GM19438 (cell line): ENCODE results near the gene ABTB2.
"Not testable (repeated sequence)": the region's sequence is repeated elsewhere in the genome, so short reads cannot be mapped to it uniquely, and the experiment has no call there.

Experiments
- ATAC-seq: cut with Tn5 transposase; IDR thresholded peaks from one replicate; pipeline ENCODE4 v1.9.1; 2021; ENCODE audit warnings: low read depth; ENCODE audit not compliant: unreplicated experiment

ABTB2 gene

DNA sequence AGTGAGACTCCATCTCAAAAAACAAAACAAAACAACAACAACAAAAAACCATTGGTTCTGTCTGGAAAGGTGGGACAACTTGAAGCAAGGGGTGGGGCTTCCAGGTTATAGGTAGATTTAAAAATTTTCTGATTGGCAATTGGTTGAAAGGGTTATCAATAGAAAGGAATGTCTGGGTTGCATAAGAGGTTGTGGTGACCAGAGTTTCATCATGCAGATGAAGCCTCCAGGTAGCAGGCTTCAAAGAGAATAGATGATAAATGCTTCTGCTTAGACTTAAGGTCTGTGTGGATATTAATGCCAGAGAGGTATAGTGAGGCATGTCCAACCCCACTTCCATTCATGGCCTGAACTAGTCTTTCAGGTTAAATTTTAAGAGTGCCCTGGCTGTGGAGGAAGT lies 135.8 kb downstream of the ABTB2 start:
- no peak for ATAC-seq

DNA sequence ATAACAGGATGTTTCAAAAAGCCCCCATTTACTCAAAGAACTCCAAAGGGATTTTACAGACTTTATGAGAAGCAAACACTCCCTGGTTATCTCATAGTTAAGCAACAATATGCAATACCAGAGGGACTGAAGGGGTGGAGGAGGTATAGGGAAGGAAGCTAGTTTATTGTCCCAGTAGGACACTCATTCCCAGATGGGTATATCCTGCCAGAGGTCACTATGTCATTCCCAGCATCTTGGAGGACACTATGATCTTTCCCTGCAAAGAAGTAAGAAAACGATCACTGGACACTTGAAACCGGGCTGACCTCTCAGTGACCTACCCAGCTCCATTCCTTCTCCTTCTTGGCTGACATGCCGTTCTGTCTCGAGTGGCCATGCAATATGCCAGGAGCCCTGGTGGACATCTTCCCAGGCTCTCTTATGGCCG lies 137.9 kb downstream of the ABTB2 start:
- ATAC-seq, result no peak

DNA sequence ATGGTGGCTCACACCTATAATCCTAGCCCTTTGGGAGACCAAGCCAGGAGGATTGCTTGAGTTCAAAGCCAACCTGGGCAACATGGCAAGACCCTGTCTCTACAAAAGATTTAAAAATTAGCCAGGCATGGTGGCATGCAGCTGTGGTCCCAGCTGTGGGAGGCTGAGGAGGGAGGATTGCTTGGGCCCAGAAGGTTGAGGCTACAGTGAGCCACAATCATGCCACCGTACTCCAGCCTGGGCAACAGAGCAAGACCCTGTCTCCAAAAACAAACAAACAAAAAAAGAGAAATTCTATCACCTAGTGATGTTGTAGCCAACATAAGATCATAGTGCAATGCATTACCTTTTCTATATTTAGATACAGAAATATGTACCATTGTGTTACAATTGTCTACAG lies 138.5 kb downstream of the ABTB2 start:
- ATAC-seq, result no peak

DNA sequence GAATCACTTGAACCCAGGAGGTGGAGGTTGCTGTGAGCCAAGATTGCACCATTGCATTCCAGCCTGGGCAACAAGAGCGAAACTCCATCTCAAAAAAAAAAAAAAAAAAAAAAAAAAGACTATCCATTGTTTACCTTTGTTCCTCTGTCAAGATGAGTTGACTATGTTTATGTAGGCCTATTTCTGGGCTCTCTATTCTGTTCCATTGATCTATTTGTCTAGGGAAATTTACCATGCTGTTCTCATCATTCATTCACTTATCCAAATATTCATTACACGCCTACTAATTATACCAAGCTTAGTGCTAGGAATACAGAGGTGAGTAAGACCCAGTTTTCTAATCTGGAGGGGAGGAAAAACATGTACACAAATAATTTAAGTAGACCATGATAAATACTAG lies 139.1 kb downstream of the ABTB2 start:
- not testable (repeated sequence) for ATAC-seq

DNA sequence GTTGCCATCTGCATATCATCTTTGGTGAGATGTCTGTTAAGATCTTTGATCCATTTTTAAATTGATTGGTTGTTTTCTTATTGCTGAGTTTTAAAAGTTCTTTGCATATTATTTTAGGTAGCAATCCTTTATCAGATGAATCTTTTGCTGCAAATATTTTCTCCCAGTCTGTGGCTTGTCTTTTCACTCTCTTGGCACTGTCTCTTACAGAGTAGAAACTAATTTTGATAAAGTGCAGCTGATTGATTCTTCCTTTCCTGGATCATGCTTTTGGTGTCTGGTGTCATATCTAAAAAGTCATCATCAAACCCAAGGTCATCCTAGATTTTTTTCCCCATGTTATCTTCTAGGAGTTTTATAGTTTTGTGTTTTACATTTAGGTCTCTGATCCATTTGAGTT lies 139.7 kb downstream of the ABTB2 start:
- ATAC-seq, result no peak

DNA sequence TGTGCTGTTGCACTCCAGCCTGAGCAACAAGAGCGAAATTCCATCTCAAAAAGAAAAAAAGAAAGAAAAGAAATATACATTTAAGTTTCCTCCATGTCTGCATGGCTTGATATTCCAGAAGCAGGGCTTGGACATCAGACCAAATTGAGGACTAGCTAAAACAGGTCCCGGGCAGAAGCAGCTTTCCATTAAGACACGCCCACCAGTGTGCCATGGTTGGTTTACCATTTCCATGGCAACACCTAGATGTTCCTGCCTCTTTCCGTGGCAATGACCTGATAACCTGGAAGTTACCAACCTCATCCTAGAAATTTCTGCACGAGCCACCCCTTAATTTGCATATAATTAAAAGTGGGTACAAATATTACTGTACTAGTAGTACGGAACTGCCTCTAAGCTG lies 141.1 kb downstream of the ABTB2 start:
- ATAC-seq, result no peak

DNA sequence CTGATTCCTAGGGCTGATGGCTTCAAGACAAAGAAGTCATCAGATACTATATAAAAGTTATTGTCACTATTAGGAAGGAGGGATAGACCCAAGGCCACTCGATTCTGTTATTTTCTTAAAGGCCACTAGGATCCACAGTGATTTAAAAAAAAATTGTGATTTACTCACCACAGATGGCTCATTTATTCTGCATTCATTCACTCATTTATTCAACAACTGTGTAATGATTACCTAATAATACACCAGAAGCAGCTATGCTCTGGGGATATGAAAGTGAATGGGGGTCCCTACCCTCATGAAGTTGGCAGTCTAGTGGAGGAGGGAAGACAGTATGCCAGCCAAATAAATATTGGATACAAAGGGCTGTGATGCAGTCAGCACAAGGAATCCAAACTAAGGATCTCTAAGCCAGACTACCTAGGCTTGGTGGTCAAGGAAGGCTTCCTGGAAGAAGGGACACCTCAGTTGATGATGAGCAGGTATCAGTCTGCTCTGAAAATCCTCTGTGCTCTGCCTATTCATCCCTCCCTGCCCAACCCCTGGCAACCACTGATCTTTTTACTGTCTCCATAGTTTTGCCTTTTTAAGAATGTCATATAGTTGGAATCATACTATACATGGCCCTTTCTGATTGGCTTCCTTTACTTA lies 141.9 kb downstream of the ABTB2 start:
- ATAC-seq, result no peak

DNA sequence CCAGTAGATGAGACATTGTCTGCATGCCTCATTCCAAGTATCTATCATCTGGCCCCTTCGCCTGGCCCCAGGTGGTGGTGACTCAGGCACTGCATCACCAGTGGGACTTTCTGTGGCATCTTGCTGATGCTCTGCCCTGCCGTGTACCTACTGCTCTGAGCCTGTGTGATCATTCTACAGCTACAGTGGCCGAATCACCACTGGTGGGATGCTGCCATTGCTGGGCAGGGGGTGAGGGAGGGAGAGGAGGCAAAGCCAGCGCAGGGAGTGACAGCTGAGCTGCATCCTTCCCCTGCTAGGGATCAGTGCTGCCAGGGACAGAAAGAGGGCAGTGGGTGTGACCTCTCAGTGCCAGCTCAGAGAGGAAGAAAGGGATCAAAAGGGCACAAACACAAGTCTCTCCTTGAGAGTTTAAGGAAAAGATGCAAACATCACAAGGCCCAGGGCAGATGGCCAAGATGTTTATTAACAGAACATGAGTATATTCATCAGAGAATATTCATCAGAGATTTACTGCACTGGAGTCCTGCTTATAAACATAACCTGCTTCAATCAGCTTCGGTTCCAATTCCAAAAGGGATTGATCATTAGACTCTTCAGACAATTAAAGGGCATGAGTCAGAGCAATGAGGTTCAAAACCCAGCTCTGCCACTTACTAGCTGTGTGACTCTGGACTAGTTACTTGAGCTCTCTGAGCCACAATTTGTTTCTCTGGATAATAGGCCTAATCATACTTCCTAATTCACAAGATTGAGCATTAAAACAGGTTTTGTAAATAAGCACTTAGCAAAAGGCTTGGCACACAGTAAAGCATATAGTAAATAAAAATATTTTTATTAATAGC lies 142.6 kb downstream of the ABTB2 start:
- no peak for ATAC-seq

DNA sequence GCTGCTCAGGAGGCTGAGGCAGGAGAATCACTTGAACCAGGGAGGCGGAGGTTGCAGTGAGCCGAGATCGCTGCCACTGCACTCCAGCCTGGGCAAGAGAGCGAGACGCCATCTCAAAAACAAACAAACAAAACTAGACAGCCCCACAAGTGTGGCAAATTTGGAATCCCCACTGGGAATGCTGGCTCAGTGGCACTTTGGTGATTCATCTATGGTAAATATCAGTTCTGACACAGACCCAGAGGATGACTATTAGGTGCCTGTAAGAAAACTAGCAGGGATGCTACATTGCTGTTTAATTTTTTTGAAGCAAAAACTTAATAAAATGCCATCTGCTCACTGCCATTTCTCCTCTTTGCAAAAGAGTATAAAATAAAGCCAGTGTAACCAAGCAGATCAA lies 144.4 kb downstream of the ABTB2 start:
- ATAC-seq, result no peak

DNA sequence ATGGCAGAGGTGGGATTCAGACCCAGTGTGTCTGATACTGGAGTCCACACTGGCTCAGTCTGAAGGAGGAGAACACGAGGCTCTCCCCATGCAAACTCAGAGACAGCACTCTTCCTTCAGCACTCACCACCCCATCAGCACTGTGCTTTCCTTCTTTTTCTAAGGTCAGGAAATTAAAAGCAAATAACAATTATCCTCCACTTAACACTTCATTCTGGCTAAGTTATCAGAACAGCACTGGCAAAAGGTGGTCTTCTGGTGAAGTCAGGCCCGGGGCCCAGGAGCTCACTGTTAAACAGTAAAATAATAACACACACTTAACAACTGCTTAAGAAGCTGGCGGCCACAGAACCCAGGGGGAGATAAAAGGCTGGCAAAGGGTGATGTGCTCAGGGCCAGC lies 145.2 kb downstream of the ABTB2 start:
- no peak for ATAC-seq

DNA sequence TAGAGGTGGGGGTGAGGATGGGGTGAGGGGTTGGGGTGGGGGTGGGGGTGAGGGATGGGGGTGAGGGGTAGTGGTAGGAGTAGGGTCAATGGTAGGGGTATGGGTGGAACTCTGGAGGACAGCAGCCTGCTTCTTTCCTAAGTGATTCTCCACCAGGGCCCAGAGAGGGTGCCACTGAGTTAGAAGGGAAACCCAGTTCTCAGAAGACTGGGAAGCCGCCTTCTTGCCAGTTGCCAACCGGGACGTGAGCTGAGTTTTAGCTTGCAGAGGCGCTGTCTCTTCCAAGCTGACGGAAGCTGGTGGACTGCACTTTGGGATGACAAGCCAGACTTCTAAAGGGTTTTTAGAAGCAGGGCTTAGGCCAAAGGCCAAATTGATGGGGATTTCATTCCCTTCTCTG lies 148.0 kb downstream of the ABTB2 start:
- no peak for ATAC-seq

DNA sequence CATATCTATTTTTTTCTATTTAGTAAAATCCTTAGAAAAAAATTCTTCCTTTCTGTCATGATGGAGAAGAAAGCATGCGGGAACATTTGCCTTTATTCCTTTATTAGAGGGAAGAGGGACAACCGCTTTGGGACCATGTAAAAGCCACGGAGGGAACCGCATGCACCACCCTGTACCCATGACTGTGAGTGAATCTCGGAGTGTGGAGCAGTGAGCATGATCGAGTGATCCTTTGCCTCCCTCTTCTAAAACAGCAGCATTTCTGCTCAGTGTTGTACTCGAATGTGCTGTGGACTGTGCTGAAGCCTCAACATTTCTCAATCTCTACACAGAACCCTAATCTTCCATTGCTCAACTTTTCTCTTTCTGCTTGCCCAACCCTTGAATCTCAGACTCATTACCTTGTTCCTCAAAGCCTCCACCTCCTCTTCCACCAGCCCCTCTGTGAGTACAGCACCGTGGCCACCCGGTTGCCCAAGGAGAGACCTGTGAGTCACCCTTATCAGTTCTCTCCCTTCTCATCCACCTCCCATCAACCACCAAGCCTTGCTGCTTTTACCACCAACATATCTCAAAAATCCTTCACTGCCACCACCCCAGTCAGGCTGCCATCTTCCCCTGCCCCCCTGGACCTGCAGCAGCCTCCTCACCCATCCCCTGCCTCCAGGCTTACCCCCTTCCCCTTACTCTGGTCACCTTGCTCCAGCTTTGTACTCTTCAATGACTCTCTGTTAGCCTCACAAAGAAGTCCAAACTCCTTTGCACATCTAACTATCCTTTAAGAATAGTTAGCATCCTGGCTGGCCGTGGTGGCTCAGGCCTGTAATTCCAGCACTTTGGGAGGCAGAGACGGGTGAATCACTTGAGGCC lies 149.3 kb downstream of the ABTB2 start:
- no peak for ATAC-seq

DNA sequence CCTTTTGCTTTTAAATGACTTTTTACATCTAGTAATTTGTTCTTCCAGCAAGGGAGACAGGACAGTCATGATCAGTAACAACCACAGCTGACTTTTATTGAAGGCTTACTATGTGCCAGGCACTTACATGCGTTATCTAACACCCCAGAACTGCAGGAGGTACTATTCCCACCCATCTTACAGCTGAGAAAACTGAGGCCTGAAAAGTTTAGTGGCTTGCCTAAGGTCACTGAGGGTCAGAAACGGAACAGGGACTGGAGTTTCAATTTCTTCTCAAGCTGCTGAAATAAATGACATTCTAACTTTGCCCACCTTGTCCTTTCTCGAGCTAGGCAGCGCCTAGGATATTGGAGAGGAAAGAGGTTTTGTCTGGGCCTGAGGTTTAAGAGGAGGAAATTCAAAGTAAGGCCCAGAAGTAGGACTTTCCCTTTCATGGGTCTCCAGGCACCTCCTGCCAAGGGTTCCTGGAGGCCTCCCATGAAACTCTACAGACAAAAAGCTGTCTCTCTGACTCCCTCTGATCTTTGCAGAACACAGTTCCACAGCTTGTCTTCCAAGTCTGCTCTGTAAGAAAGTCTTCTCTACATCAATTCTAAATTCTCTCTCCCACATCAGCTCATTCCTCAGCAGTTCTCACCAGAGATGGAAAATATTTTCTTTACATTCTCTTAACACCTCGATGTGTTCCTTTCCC lies 150.2 kb downstream of the ABTB2 start:
- no peak for ATAC-seq

DNA sequence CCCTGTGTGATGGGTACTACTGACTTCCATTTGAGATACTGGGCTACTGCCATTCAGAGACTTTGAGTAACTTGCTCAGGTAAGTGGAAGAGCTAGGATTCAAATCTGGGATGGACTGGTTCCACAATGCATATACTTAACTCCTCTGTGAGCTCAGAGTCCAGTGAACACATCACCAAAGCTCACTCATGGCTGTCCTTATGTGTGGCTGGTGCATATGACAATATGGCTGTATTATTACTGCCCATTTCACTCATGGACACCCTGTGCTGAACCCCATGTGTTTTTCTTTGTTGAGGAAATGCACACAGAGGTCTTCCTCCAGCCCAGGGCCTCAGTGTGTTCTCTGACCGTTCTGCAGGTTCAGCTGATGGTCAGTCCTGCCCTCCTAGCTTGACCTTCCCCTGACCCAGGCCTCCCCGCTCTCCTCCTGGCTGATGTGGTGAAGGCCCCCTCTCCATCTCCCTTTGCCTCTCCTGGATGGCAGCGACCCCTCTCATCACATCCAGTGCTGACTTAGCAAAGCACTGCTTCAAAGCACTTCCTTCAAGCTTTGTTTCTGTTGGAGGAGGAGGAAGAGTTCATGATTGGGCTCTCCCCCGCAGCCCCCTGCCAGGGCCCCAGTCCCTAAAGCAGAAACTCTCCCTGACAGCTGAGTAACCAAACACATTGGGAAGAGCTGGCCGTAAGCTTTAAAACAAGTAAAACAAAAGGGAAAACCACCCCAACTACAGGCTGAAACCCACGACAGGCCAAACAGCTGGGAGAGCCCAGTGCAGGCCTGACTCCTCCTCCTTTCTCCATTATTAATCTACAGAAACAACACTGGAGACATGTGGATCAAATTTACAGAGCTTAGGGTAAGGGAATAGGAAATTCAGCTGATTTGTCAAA lies 151.2 kb downstream of the ABTB2 start:
- no peak for ATAC-seq

DNA sequence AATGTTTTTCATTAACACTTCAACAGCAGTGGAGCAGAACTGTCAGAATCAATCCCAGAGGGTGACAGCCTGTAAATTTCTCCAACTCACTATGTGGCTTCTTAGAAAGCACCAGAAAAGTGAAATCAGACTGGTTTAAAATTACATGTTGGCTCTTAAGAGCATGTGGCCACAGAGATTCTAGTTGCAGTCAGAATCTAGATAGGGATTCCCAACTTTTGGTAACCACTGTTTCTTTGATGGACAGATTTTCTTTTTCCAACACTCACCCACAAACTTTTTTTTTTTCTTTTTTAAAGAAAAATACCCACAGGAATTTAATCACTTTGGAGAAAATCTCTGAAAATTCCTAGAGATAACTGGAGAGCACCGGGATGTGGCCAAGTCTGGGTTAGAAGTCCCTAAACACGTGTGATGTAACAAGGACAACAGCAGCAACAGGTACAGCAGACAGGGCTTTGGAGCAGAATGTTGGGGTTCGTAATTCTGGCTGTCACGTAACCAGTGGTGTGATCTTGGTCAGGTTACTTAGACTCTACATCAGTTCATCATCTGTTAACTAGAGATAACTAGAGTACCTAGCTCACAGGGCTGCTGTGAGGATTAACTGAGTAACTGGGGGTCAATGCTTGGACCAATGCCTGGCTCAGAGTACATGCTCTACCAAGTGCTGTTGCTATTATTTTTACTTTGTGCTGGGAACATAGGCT lies 152.3 kb downstream of the ABTB2 start:
- ATAC-seq, result no peak

DNA sequence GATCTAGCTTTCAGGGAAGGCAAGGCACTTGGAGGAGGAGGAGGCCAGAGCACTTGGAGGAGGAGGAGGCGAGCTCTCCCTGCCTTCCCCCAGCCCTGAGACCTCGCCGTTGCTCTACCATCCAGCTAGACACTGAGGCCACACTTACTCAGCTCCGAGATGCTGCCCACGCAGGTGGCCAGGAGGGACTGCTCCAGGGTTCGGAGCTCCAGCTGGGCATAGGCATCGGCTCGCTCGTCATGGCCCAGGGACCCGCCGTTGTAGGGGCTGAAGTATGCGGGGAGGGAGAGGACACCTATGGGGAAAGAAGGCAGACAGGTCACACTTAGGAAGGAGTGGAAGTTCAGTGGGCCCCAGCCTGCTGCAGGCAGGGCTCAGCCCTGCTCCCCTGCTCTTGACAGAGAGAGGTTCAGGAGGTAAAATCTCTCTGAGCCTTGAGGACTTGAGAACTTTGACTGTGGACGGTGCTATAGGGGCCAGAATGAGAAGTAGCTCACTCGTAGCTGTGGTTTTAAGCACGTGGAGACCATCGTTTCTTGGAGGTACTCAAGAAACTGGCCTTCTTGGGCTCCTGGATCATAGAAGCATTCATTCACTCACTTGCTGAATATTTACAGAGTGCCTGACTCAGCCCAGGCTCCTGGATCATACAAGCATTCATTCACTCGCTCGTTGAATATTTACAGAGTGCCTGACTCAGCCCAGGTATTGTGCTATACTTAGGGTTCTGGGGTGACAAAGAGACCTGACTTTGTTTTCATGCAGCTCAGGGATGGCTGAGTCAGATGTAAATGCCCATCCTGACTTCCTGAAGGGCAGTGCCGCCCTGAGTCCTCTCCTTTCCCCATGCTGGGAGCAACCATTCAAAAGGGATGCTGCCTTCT lies 153.2 kb downstream of the ABTB2 start:
- ATAC-seq, result no peak

DNA sequence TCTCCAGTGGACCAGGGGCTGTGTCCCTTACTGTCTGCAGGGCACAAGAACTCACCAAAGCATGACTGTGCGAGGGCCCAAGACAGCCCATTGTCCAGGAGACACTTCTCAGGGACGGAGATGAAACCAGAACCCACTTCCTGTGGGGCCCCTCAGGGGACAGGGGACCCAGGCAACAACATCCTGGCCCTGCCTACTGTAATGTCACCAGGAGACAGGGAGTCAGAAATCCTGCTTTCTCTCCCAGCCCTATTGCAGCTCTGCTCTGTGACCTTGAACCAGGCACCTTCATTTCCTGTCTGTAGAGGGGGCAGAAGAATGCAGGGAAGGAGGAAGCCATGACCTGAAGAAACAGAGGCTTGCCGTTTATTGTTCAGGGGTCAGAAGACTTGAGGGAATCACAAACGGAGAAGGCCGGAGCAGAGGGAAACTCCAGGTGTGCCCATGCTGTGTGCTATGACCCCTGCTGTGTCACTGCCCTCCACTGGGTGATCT lies 154.4 kb downstream of the ABTB2 start:
- peak; percentile 57 for ATAC-seq

DNA sequence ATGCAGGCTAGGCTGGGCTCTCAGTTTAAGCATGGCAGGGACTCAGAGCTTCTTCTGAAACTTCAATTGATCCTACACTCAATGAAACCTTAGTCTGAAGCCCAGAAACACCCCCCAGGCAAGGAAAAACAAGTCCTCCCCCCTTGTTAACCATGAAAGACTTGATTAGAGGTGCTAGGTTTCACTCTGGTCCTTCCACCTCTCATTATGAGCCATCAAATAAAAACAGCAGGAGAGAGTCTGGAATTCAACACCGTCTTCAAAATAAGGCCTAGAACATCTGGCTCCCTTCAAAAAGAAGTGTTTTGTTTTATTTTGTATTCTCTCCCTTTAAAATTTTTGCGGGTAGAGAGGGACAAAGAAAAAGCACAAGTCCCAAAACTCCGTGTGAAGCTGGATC lies 156.7 kb downstream of the ABTB2 start:
- ATAC-seq, result no peak
